Caco-2 (cell line): Measurements from ENCODE around the gene PARP8. TPM values are rescaled to one million over a fixed set of nuclear protein-coding genes. Genes with fewer than 3 reads are reported as not detected.

Source experiments
- BruUV-seq: library from RNA; stranded (reverse); fragments of 400-500 nt; replicated peaks from 2 replicates; lab custom pipeline; 2021; lab: Mats Ljungman, UMichigan
- CTCF ChIA-PET: fragments of 300-600 bp; sonication (Branson Sonifier 250); formaldehyde crosslinking; loops from one replicate; lab custom pipeline; 2022; ENCODE audit warnings: antibody characterized with exemption; lab: Charles Lee
- POLR2A ChIA-PET: fragments of 300-600 bp; sonication (Branson Sonifier 250); formaldehyde crosslinking; loops from one replicate; lab custom pipeline; 2022; ENCODE audit warnings: antibody characterized with exemption; lab: Charles Lee
- DNase-seq, 2 experiments: peaks; one replicate each; pipeline versions ENCODE4 v3.0.0 to v3.0.0-alpha.2; 2020 to 2022
- H3K27me3 ChIP-seq: replicated peaks from 2 replicates; pipeline ENCODE4 v1.6.0; 2011; ENCODE audit warnings: low read length; ENCODE audit not compliant: control insufficient read depth, insufficient read depth
- H3K36me3 ChIP-seq: 2 replicates; pipeline ENCODE4 v1.5.1; 2011; ENCODE audit warnings: low read length; ENCODE audit not compliant: control insufficient read depth, insufficient read depth
- H3K4me1 ChIP-seq: fragments of 250-450 bp; sonication (Bioruptor Pico); 2 replicates; pipeline ENCODE4 v1.5.1; 2020; ENCODE audit warnings: mild to moderate bottlenecking
- H3K4me3 ChIP-seq: 2 replicates; pipeline ENCODE4 v1.5.1; 2011; ENCODE audit warnings: low read depth, mild to moderate bottlenecking, control low read depth, low read length
- H3K9me3 ChIP-seq: fragments of 250-450 bp; sonication (Bioruptor Pico); 2 replicates; pipeline ENCODE4 v1.5.1; 2020; ENCODE audit warnings: mild to moderate bottlenecking, moderate library complexity
- H3K27ac Mint-ChIP-seq: one replicate; pipeline ENCODE4 v1.8.0; 2022; ENCODE audit warnings: mixed read lengths; ENCODE audit not compliant: unreplicated experiment
- H3K27me3 Mint-ChIP-seq: one replicate; pipeline ENCODE4 v1.8.0; 2022; ENCODE audit warnings: mixed read lengths; ENCODE audit not compliant: insufficient read depth, unreplicated experiment
- H3K36me3 Mint-ChIP-seq: one replicate; pipeline ENCODE4 v1.8.0; 2022; ENCODE audit warnings: mild to moderate bottlenecking, mixed read lengths; ENCODE audit not compliant: insufficient read depth, unreplicated experiment
- H3K4me1 Mint-ChIP-seq: one replicate; pipeline ENCODE4 v1.8.0; 2022; ENCODE audit warnings: low read depth, mixed read lengths; ENCODE audit not compliant: unreplicated experiment
- H3K4me3 Mint-ChIP-seq: one replicate; pipeline ENCODE4 v1.8.0; 2022; ENCODE audit warnings: mild to moderate bottlenecking, moderate library complexity, mixed read lengths; ENCODE audit not compliant: unreplicated experiment
- H3K9me3 Mint-ChIP-seq: one replicate; pipeline ENCODE4 v1.8.0; 2022; ENCODE audit warnings: mixed read lengths; ENCODE audit not compliant: unreplicated experiment
- intact Hi-C: fragments of 100-400 bp; cut with micrococcal nuclease; formaldehyde crosslinking; loops from one replicate; pipeline ENCODE4 v1.10.0; 2022; ENCODE audit not compliant: unreplicated experiment
- total RNA-seq: library from RNA; stranded (reverse); gene quantifications from 2 replicates; pipeline ENCODE4 v1.2.3, GENCODE V29; 2022
- TF ChIP-seq, protein P1 (sequence below), 2 experiments: fragments of 200-600 bp in 1 of 2; IDR thresholded peaks; 1 replicate in 1 of 2; 2 replicates in 1 of 2; pipeline versions ENCODE4 v1.5.1 to v1.8.0; 2011 to 2022; ENCODE audit warnings: antibody characterized with exemption in 1 of 2, control low read depth in 1 of 2, inconsistent platforms in 1 of 2, low read depth in 1 of 2, low read length in 1 of 2, mild to moderate bottlenecking in 1 of 2, moderate library complexity in 1 of 2; ENCODE audit not compliant: insufficient read depth in 1 of 2, severe bottlenecking in 1 of 2, unreplicated experiment in 1 of 2

Gene PARP8
- total RNA-seq, 1 experiment from 2014 or later, result 0.79 TPM

DNA sequence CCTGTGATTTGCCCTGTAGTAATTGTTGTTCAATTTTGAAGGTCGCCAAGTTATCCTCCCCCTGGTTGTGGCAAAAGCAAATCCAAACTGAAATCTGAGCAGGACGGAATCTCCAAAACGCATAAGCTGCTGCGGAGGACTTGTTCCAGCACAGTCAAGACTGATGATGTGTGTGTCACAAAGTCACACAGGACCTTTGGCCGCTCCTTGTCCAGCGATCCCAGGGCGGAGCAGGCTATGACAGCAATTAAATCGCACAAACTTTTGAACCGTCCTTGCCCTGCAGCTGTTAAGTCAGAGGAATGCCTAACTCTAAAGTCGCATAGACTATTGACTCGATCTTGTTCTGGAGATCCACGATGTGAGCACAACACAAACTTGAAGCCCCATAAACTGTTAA, 128.4 kb downstream of the PARP8 start:
- BruUV-seq, result no TSS peak
- H3K9me3 Mint-ChIP-seq, result no peaks in the 10 kb centered on the region
- no peaks in the 10 kb centered on the region for H3K36me3 Mint-ChIP-seq
- peak; percentile 17 to 41 for DNase-seq
- Histone ChIP-seq H3K4me3 (no peak overlapping the region), H3K9me3 (no peaks in the 10 kb centered on the region), H3K36me3 (no peaks in the 10 kb centered on the region), H3K4me1 (no peaks in the 10 kb centered on the region), H3K27me3 (no peaks in the 10 kb centered on the region)
- no peak overlapping the region for H3K27ac Mint-ChIP-seq
- no peaks in the 10 kb centered on the region for H3K4me1 Mint-ChIP-seq
- intact Hi-C loops, result no loop called here
- TF ChIP-seq, protein P1, sequence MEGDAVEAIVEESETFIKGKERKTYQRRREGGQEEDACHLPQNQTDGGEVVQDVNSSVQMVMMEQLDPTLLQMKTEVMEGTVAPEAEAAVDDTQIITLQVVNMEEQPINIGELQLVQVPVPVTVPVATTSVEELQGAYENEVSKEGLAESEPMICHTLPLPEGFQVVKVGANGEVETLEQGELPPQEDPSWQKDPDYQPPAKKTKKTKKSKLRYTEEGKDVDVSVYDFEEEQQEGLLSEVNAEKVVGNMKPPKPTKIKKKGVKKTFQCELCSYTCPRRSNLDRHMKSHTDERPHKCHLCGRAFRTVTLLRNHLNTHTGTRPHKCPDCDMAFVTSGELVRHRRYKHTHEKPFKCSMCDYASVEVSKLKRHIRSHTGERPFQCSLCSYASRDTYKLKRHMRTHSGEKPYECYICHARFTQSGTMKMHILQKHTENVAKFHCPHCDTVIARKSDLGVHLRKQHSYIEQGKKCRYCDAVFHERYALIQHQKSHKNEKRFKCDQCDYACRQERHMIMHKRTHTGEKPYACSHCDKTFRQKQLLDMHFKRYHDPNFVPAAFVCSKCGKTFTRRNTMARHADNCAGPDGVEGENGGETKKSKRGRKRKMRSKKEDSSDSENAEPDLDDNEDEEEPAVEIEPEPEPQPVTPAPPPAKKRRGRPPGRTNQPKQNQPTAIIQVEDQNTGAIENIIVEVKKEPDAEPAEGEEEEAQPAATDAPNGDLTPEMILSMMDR (IDR thresholded peaks at IDR 0.05; ENCODE audit: insufficient read depth in 1 of 2, low read depth in 1 of 2, low read length in 1 of 2, severe bottlenecking in 1 of 2, unreplicated experiment in 1 of 2), result no peak
- POLR2A ChIA-PET, result no interaction called here
- no peak overlapping the region for H3K4me3 Mint-ChIP-seq
- CTCF ChIA-PET, result no interaction called here
- H3K27me3 Mint-ChIP-seq, result no peaks in the 10 kb centered on the region

DNA sequence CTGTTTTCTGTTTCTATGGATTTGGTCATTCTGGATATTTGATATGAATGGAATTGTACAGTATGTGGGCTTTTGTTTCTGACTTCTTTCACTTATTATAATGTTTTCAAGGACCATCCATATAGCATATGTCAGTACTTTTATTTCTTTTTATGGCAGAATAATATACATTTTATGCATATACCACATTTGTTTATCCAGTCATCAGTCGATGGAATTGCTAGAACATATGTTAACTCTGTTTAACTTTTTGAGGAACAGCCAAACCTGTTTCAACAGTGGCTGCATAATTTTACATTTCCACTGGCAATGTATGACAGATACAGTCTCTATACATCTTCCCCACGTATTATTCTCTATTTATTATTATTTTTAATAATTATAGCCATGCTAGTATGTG, 131.6 kb downstream of the PARP8 start:
- H3K9me3 Mint-ChIP-seq, result peaks cover 3% of the 10 kb centered on the region
- CTCF ChIA-PET, result no interaction called here
- intact Hi-C loops, result no loop called here
- BruUV-seq, result no TSS peak
- no peaks in the 10 kb centered on the region for H3K4me1 Mint-ChIP-seq
- Histone ChIP-seq H3K4me3 (no peak overlapping the region), H3K36me3 (no peaks in the 10 kb centered on the region), H3K27me3 (no peaks in the 10 kb centered on the region), H3K9me3 (no peaks in the 10 kb centered on the region), H3K4me1 (no peaks in the 10 kb centered on the region)
- H3K27me3 Mint-ChIP-seq, result no peaks in the 10 kb centered on the region
- no peaks in the 10 kb centered on the region for H3K36me3 Mint-ChIP-seq
- H3K27ac Mint-ChIP-seq, result no peak overlapping the region
- no peak for DNase-seq
- TF ChIP-seq, protein P1 (IDR thresholded peaks at IDR 0.05; ENCODE audit: insufficient read depth in 1 of 2, low read depth in 1 of 2, low read length in 1 of 2, severe bottlenecking in 1 of 2, unreplicated experiment in 1 of 2), result no peak
- POLR2A ChIA-PET, result no interaction called here
- no peak overlapping the region for H3K4me3 Mint-ChIP-seq

DNA sequence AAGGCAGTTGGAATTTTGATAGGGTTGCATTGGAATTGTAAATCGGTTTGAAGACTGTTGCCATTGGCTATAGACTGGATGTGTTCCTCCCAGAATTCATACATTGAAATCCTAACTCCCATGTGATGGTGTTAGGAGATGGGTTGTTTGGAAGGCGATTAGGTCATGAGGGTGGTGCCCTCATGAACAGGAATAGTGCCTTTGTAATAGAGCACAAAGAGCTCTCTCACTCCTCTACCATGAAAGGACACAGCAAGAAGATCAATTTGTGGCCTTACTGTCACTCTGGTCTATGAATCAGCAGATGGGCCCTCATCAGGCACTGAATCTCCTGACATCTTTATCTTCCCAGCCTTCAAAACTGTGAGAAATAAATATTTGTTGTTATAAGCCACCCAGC, 133.2 kb downstream of the PARP8 start:
- H3K9me3 ChIP-seq, result no peaks in the 10 kb centered on the region
- Mint-ChIP-seq H3K4me3 (no peak overlapping the region), H3K27me3 (no peaks in the 10 kb centered on the region), H3K9me3 (peaks cover 12% of the 10 kb centered on the region), H3K27ac (no peak overlapping the region), H3K36me3 (no peaks in the 10 kb centered on the region), H3K4me1 (no peaks in the 10 kb centered on the region)
- no TSS peak for BruUV-seq
- H3K36me3 ChIP-seq, result no peaks in the 10 kb centered on the region
- DNase-seq, result no peak
- H3K4me1 ChIP-seq, result no peaks in the 10 kb centered on the region
- TF ChIP-seq, protein P1 (IDR thresholded peaks at IDR 0.05; ENCODE audit: insufficient read depth in 1 of 2, low read depth in 1 of 2, low read length in 1 of 2, severe bottlenecking in 1 of 2, unreplicated experiment in 1 of 2), result no peak
- ChIA-PET CTCF (no interaction called here), POLR2A (no interaction called here)
- H3K27me3 ChIP-seq, result no peaks in the 10 kb centered on the region
- intact Hi-C loops, result no loop called here
- H3K4me3 ChIP-seq, result no peak overlapping the region
